Panc1 (cell line): ENCODE results near the gene LNPK. TPM values are rescaled to one million over a fixed set of nuclear protein-coding genes. Genes with fewer than 3 reads are reported as not detected.

Experiments used
- ATAC-seq: fragments of 200-7000 bp; cut with Tn5 transposase; 2 replicates; pipeline ENCODE4 v1.9.1; 2020; ENCODE audit warnings: mild to moderate bottlenecking, moderate library complexity
- BruUV-seq: library from RNA; stranded (reverse); fragments of 400-500 nt; replicated peaks from 2 replicates; lab custom pipeline; 2021; lab: Mats Ljungman, UMichigan
- CTCF ChIA-PET: fragments of 300-600 bp; sonication (Branson Sonifier 250); formaldehyde crosslinking; loops from one replicate; lab custom pipeline; 2022; ENCODE audit warnings: antibody characterized with exemption; lab: Charles Lee
- POLR2A ChIA-PET: fragments of 300-600 bp; sonication (Branson Sonifier 250); formaldehyde crosslinking; loops from one replicate; lab custom pipeline; 2022; ENCODE audit warnings: antibody characterized with exemption; lab: Charles Lee
- DNase-seq: peaks from one replicate; pipeline ENCODE4 v3.0.0-alpha.2; 2010; ENCODE audit warnings: low read depth, low spot score
- H3K27ac ChIP-seq: 2 replicates; pipeline ENCODE4 v1.5.1; 2011; ENCODE audit warnings: mild to moderate bottlenecking, low read length, inconsistent platforms
- H3K27me3 ChIP-seq: fragments of 200-500 bp; sonication (Bioruptor generic); 2 replicates; pipeline ENCODE4 v1.6.0; 2014; ENCODE audit warnings: low read length, inconsistent platforms; ENCODE audit not compliant: control insufficient read depth, insufficient read depth
- H3K36me3 ChIP-seq: fragments of 200-500 bp; sonication (Bioruptor generic); 2 replicates; pipeline ENCODE4 v1.5.1; 2014; ENCODE audit warnings: inconsistent platforms, mild to moderate bottlenecking, low read length, moderate library complexity; ENCODE audit not compliant: control insufficient read depth, insufficient read depth
- H3K4me1 ChIP-seq: 2 replicates; pipeline ENCODE4 v1.5.1; 2011; ENCODE audit warnings: inconsistent platforms, mild to moderate bottlenecking, low read length, moderate library complexity; ENCODE audit not compliant: control insufficient read depth, insufficient read depth
- H3K4me3 ChIP-seq, 2 experiments: 2 replicates each; pipeline ENCODE4 v1.5.1; 2011 to 2012; ENCODE audit warnings: low read depth in 2 of 2, low read length in 2 of 2, mild to moderate bottlenecking in 2 of 2, inconsistent platforms in 1 of 2, moderate library complexity in 1 of 2
- H3K9me3 ChIP-seq: fragments of 200-500 bp; sonication (Bioruptor generic); 2 replicates; pipeline ENCODE4 v1.5.1; 2014; ENCODE audit warnings: low read depth, mild to moderate bottlenecking, inconsistent platforms, low read length, moderate library complexity; ENCODE audit not compliant: control insufficient read depth, insufficient read depth
- CTCF ChIP-seq: fragments of 450-650 bp; IDR thresholded peaks from 2 replicates; pipeline ENCODE4 v1.5.1; 2017; ENCODE audit warnings: mild to moderate bottlenecking
- POLR2AphosphoS5 ChIP-seq: IDR thresholded peaks from 2 replicates; pipeline ENCODE4 v1.6.1; 2012; ENCODE audit warnings: mild to moderate bottlenecking, low read depth, low read length, moderate library complexity
- REST ChIP-seq, 2 experiments: IDR thresholded peaks; 2 replicates each; pipeline ENCODE4 v1.6.1; 2011 to 2012; ENCODE audit warnings: low read depth in 2 of 2, control low read depth in 1 of 2, low read length in 1 of 2, mild to moderate bottlenecking in 1 of 2, moderate library complexity in 1 of 2; ENCODE audit not compliant: insufficient read depth in 1 of 2
- SIN3A ChIP-seq: IDR thresholded peaks from 2 replicates; pipeline ENCODE4 v1.6.1; 2012; ENCODE audit warnings: low read depth, mild to moderate bottlenecking, low read length, moderate library complexity, borderline replicate concordance; ENCODE audit not compliant: insufficient read depth
- TCF7L2 ChIP-seq: IDR thresholded peaks from 2 replicates; pipeline ENCODE4 v1.6.1; 2011; ENCODE audit warnings: mild to moderate bottlenecking, low read depth, low read length, inconsistent platforms
- in situ Hi-C: cut with HindIII; loops from 2 replicates; pipeline ENCODE4 v1.10.0; 2016; ENCODE audit warnings: low sequenced_read_pairs, low pct_unique_long_range_greater_than_20kb
- intact Hi-C: fragments of 100-400 bp; cut with micrococcal nuclease; formaldehyde crosslinking; loops from one replicate; pipeline ENCODE4 v1.10.0; 2022; ENCODE audit not compliant: unreplicated experiment
- total RNA-seq: library from RNA; stranded (reverse); gene quantifications from one replicate; pipeline ENCODE4 v1.2.1, GENCODE V29; 2021; ENCODE audit not compliant: unreplicated experiment

Gene LNPK
- total RNA-seq, 1 experiment from 2014 or later = 27.3 TPM

- ChIA-PET POLR2A (no interaction called here), CTCF (no interaction called here)
- intact Hi-C loops (no loop called here), in situ Hi-C loops (no loop called here)
- Histone ChIP-seq H3K4me1 (no peaks in the 10 kb centered on the region), H3K36me3 (peaks cover under 1% of the 10 kb centered on the region; the same call in 1 of the 2 replicates), H3K9me3 (0 out of 2 replicates have a peak, but pooled peaks cover 3% of the 10 kb centered on the region), H3K27me3 (no peaks in the 10 kb centered on the region), H3K4me3 (no peak overlapping the region), H3K27ac (no peak overlapping the region)
- no TSS peak for BruUV-seq
- DNase-seq (no peak), ATAC-seq (no peak)
- TF ChIP-seq TCF7L2 (no peak), CTCF (no peak), REST (IDR thresholded peaks at IDR 0.05; ENCODE audit: insufficient read depth in 1 of 2, low read depth in 2 of 2, low read length in 1 of 2) (no peak), SIN3A (no peak), POLR2AphosphoS5 (no peak)
These were observed 60.4 kb downstream of the LNPK start for GRCh38 chr2:175941699-175942098.

- CTCF ChIA-PET = no interaction called here
- no TSS peak for BruUV-seq
- H3K4me3 ChIP-seq = no peak overlapping the region
- no peaks in the 10 kb centered on the region for H3K27me3 ChIP-seq
- no peaks in the 10 kb centered on the region for H3K9me3 ChIP-seq
- no peaks in the 10 kb centered on the region for H3K4me1 ChIP-seq
- TF ChIP-seq SIN3A (no peak), TCF7L2 (no peak), REST (IDR thresholded peaks at IDR 0.05; ENCODE audit: insufficient read depth in 1 of 2, low read depth in 2 of 2, low read length in 1 of 2) (no peak), POLR2AphosphoS5 (no peak), CTCF (no peak)
- intact Hi-C loops = no loop called here
- H3K27ac ChIP-seq = no peak overlapping the region
- ATAC-seq = no peak
- DNase-seq = no peak
- H3K36me3 ChIP-seq = peaks cover 2% of the 10 kb centered on the region; the same call in 1 of the 2 replicates
- POLR2A ChIA-PET = no interaction called here
- in situ Hi-C loops = no loop called here
These were observed 64.9 kb downstream of the LNPK start for GRCh38 chr2:175937216-175937615.
